ENCODE data around the gene CLTRN.

Gene CLTRN

GRCh38 chrX:15681433-15681832, 16.8 kb upstream of the CLTRN start:
- WGBS = 96% methylated on average over 2 of the region's 3 CpGs
- Histone ChIP-seq H3K18ac (ENCODE audit: low read depth in 1 of 2, low read length in 2 of 2) (no peak overlapping the region), H3K9me3 (ENCODE audit: control insufficient read depth, low read length) (no peaks in the 10 kb centered on the region), H3K27me3 (ENCODE audit: control insufficient read depth in 1 of 2, insufficient read depth in 1 of 2, low read length in 2 of 2) (no peaks in the 10 kb centered on the region), H3K4me1 (ENCODE audit: control insufficient read depth, insufficient read depth, low read depth, low read length) (peaks cover 7% of the 10 kb centered on the region), H2BK120ac (ENCODE audit: low read depth, low read length) (no peak overlapping the region), H3K27ac (ENCODE audit: low read length, poor library complexity, severe bottlenecking) (no peak overlapping the region), H3K4me2 (ENCODE audit: low read length, poor library complexity, severe bottlenecking) (no peak overlapping the region), H3K23ac (ENCODE audit: low read length in 2 of 2) (no peak overlapping the region), H2BK15ac (ENCODE audit: low read depth, poor library complexity, severe bottlenecking) (no peak overlapping the region), H2BK5ac (ENCODE audit: low read depth, low read length, poor library complexity, severe bottlenecking) (no peak overlapping the region), H2AFZ (ENCODE audit: low read depth, low read length) (no peak overlapping the region), H3K4ac (ENCODE audit: low read depth in 1 of 2, low read length in 2 of 2) (no peak overlapping the region), H3K4me3 (ENCODE audit: insufficient read depth in 1 of 2, low read depth in 1 of 2, low read length in 2 of 2) (no peak overlapping the region), H3K36me3 (ENCODE audit: control insufficient read depth in 1 of 2, insufficient read depth in 2 of 2, low read depth in 1 of 2, low read length in 2 of 2) (peaks cover 3 to 33% of the 10 kb centered on the region in 2 experiments), H4K91ac (ENCODE audit: low read length) (no peak overlapping the region), H2AK5ac (ENCODE audit: low read length, severe bottlenecking) (no peak overlapping the region), H2BK12ac (ENCODE audit: low read length in 2 of 2) (no peak overlapping the region), H4K8ac (ENCODE audit: low read length) (no peak overlapping the region), H3K79me1 (replicated peaks; ENCODE audit: low read length, poor library complexity, severe bottlenecking) (no peaks in the 10 kb centered on the region), H3K9ac (ENCODE audit: low read length) (no peak overlapping the region), H3K14ac (ENCODE audit: low read length in 2 of 2) (no peak overlapping the region)
- peak; percentile 3 for DNase-seq

- Histone ChIP-seq H3K9me3 (ENCODE audit: control insufficient read depth, low read length) (no peaks in the 10 kb centered on the region), H3K18ac (ENCODE audit: low read depth in 1 of 2, low read length in 2 of 2) (no peak overlapping the region), H3K36me3 (ENCODE audit: control insufficient read depth in 1 of 2, insufficient read depth in 2 of 2, low read depth in 1 of 2, low read length in 2 of 2) (peaks cover 3 to 33% of the 10 kb centered on the region in 2 experiments), H3K27me3 (ENCODE audit: control insufficient read depth in 1 of 2, insufficient read depth in 1 of 2, low read length in 2 of 2) (no peaks in the 10 kb centered on the region), H2BK5ac (ENCODE audit: low read depth, low read length, poor library complexity, severe bottlenecking) (no peak overlapping the region), H2BK12ac (ENCODE audit: low read length in 2 of 2) (no peak overlapping the region), H2BK120ac (ENCODE audit: low read depth, low read length) (no peak overlapping the region), H2AK5ac (ENCODE audit: low read length, severe bottlenecking) (no peak overlapping the region), H4K8ac (ENCODE audit: low read length) (no peak overlapping the region), H3K27ac (ENCODE audit: low read length, poor library complexity, severe bottlenecking) (no peak overlapping the region), H3K9ac (ENCODE audit: low read length) (no peak overlapping the region), H3K79me1 (replicated peaks; ENCODE audit: low read length, poor library complexity, severe bottlenecking) (no peaks in the 10 kb centered on the region), H4K91ac (ENCODE audit: low read length) (no peak overlapping the region), H2AFZ (ENCODE audit: low read depth, low read length) (no peak overlapping the region), H2BK15ac (ENCODE audit: low read depth, poor library complexity, severe bottlenecking) (no peak overlapping the region), H3K4me2 (ENCODE audit: low read length, poor library complexity, severe bottlenecking) (no peak overlapping the region), H3K23ac (ENCODE audit: low read length in 2 of 2) (no peak overlapping the region), H3K14ac (ENCODE audit: low read length in 2 of 2) (no peak overlapping the region), H3K4me3 (ENCODE audit: insufficient read depth in 1 of 2, low read depth in 1 of 2, low read length in 2 of 2) (no peak overlapping the region), H3K4me1 (ENCODE audit: control insufficient read depth, insufficient read depth, low read depth, low read length) (peaks cover 7% of the 10 kb centered on the region), H3K4ac (ENCODE audit: low read depth in 1 of 2, low read length in 2 of 2) (no peak overlapping the region)
- DNase-seq = peak; percentile 62
- WGBS = 31% methylated on average over 4 of the region's 6 CpGs
These were observed 15.8 kb upstream of the CLTRN start for GRCh38 chrX:15680401-15680800.

- H3K9me3 ChIP-seq (ENCODE audit: control insufficient read depth, low read length) = no peaks in the 10 kb centered on the region
- H2AK5ac ChIP-seq (ENCODE audit: low read length, severe bottlenecking) = no peak overlapping the region
- no peak for DNase-seq
- H3K4me1 ChIP-seq (ENCODE audit: control insufficient read depth, insufficient read depth, low read depth, low read length) = peaks cover 7% of the 10 kb centered on the region
- 99% methylated on average over 6 of the region's 6 CpGs for WGBS
- H2AFZ ChIP-seq (ENCODE audit: low read depth, low read length) = no peak overlapping the region
- H3K27me3 ChIP-seq (ENCODE audit: control insufficient read depth in 1 of 2, insufficient read depth in 1 of 2, low read length in 2 of 2) = no peaks in the 10 kb centered on the region
- H3K18ac ChIP-seq (ENCODE audit: low read depth in 1 of 2, low read length in 2 of 2) = no peak overlapping the region
- peaks cover 3 to 33% of the 10 kb centered on the region in 2 experiments for H3K36me3 ChIP-seq (ENCODE audit: control insufficient read depth in 1 of 2, insufficient read depth in 2 of 2, low read depth in 1 of 2, low read length in 2 of 2)
- H3K4me3 ChIP-seq (ENCODE audit: insufficient read depth in 1 of 2, low read depth in 1 of 2, low read length in 2 of 2) = no peak overlapping the region
- H4K8ac ChIP-seq (ENCODE audit: low read length) = no peak overlapping the region
- no peak overlapping the region for H3K9ac ChIP-seq (ENCODE audit: low read length)
- no peak overlapping the region for H3K27ac ChIP-seq (ENCODE audit: low read length, poor library complexity, severe bottlenecking)
- H3K4ac ChIP-seq (ENCODE audit: low read depth in 1 of 2, low read length in 2 of 2) = no peak overlapping the region
- H4K91ac ChIP-seq (ENCODE audit: low read length) = no peak overlapping the region
- H2BK12ac ChIP-seq (ENCODE audit: low read length in 2 of 2) = no peak overlapping the region
- no peak overlapping the region for H3K14ac ChIP-seq (ENCODE audit: low read length in 2 of 2)
- H3K23ac ChIP-seq (ENCODE audit: low read length in 2 of 2) = no peak overlapping the region
- H3K4me2 ChIP-seq (ENCODE audit: low read length, poor library complexity, severe bottlenecking) = no peak overlapping the region
- H2BK120ac ChIP-seq (ENCODE audit: low read depth, low read length) = no peak overlapping the region
- no peak overlapping the region for H2BK5ac ChIP-seq (ENCODE audit: low read depth, low read length, poor library complexity, severe bottlenecking)
- no peak overlapping the region for H2BK15ac ChIP-seq (ENCODE audit: low read depth, poor library complexity, severe bottlenecking)
- H3K79me1 ChIP-seq (replicated peaks; ENCODE audit: low read length, poor library complexity, severe bottlenecking) = no peaks in the 10 kb centered on the region
These were observed 14.6 kb upstream of the CLTRN start for GRCh38 chrX:15679246-15679645.

- Histone ChIP-seq H3K14ac (ENCODE audit: low read length in 2 of 2) (no peak overlapping the region), H3K4me3 (ENCODE audit: insufficient read depth in 1 of 2, low read depth in 1 of 2, low read length in 2 of 2) (no peak overlapping the region), H3K27me3 (ENCODE audit: control insufficient read depth in 1 of 2, insufficient read depth in 1 of 2, low read length in 2 of 2) (no peaks in the 10 kb centered on the region), H3K9me3 (ENCODE audit: control insufficient read depth, low read length) (no peaks in the 10 kb centered on the region), H2AK5ac (ENCODE audit: low read length, severe bottlenecking) (no peak overlapping the region), H2BK12ac (ENCODE audit: low read length in 2 of 2) (no peak overlapping the region), H4K91ac (ENCODE audit: low read length) (no peak overlapping the region), H3K4me2 (ENCODE audit: low read length, poor library complexity, severe bottlenecking) (no peak overlapping the region), H4K8ac (ENCODE audit: low read length) (no peak overlapping the region), H3K9ac (ENCODE audit: low read length) (no peak overlapping the region), H3K23ac (ENCODE audit: low read length in 2 of 2) (no peak overlapping the region), H2BK120ac (ENCODE audit: low read depth, low read length) (no peak overlapping the region), H3K79me1 (replicated peaks; ENCODE audit: low read length, poor library complexity, severe bottlenecking) (no peaks in the 10 kb centered on the region), H2BK15ac (ENCODE audit: low read depth, poor library complexity, severe bottlenecking) (no peak overlapping the region), H2BK5ac (ENCODE audit: low read depth, low read length, poor library complexity, severe bottlenecking) (no peak overlapping the region), H3K18ac (ENCODE audit: low read depth in 1 of 2, low read length in 2 of 2) (no peak overlapping the region), H3K27ac (ENCODE audit: low read length, poor library complexity, severe bottlenecking) (no peak overlapping the region), H2AFZ (ENCODE audit: low read depth, low read length) (no peak overlapping the region), H3K4me1 (ENCODE audit: control insufficient read depth, insufficient read depth, low read depth, low read length) (peaks cover 7% of the 10 kb centered on the region), H3K36me3 (ENCODE audit: control insufficient read depth in 1 of 2, insufficient read depth in 2 of 2, low read depth in 1 of 2, low read length in 2 of 2) (peaks cover 3 to 33% of the 10 kb centered on the region in 2 experiments), H3K4ac (ENCODE audit: low read depth in 1 of 2, low read length in 2 of 2) (no peak overlapping the region)
- DNase-seq = no peak
- 100% methylated on average over 2 of the region's 2 CpGs for WGBS
These were observed 13.7 kb upstream of the CLTRN start for GRCh38 chrX:15678339-15678738.
